ENCODE measurements around the gene KLF6. TPM values are rescaled to one million over a fixed set of nuclear protein-coding genes. Genes with fewer than 3 reads are reported as not detected.
A peak's percentile ranks its signal among the peaks of the same experiment; 100 is the strongest.

KLF6 gene
- total RNA-seq, 1 donor from 2014 or later, result 151 TPM

DNA sequence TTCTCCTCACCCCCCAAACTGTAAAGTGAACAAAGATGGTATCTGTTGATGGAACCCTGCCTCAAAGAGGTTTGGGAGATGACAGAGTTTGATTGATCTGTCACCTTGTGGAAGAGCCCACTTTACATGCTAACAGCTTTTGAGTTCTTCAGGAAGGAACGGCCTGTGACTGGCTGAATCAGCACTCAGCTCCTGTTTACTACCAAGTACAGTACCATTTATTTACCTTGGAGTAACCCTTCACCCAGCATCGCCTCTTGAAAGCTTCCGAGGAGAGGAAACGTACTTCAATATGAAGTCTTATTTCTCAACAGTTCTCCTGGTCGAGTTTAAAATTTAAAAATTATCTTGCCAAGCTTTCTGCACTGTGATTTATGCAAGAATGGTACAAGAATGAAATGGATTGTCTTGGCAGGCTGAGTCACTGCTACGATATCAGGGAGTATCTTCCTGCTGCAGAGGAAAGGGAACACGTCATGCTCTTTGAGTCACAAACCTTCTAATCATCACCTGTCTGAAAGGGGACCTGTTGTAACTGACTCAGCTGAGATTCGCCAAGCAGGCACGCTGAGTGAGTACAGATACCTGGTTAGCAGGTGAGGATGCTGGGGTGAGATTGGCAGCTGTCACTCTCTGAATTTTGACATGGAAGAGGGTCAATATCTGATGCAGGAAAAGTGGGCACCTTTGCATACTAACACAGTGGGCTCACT, 30.1 kb downstream of the KLF6 start:
- intact Hi-C loops (cut with micrococcal nuclease), result loop anchor here (10.0 kb wide), 1 partner anchor 100 kb away; no protein-coding TSS in a partner anchor
- no peak for ATAC-seq (ENCODE audit: low read depth)
- H3K27me3 Mint-ChIP-seq, result no peaks in the 10 kb centered on the region
- H3K9me3 Mint-ChIP-seq, result no peaks in the 10 kb centered on the region
- peaks cover 1% of the 10 kb centered on the region for H3K36me3 Mint-ChIP-seq (ENCODE audit: low read depth)
- peaks cover 58% of the 10 kb centered on the region for H3K4me1 Mint-ChIP-seq
- no peak overlapping the region for H3K4me3 Mint-ChIP-seq
- ChIA-PET POLR2A (interaction anchor here (0.5 to 3.1 kb wide), 3 partner anchors 16 to 30 kb away, joined by 4 to 22 read pairs (median 8); partner anchors contain the start of gene KLF6), CTCF (no interaction called here)
- no peak for DNase-seq
- peak overlapping the region; percentile 2 for H3K27ac Mint-ChIP-seq
- TF ChIP-seq, protein P1, sequence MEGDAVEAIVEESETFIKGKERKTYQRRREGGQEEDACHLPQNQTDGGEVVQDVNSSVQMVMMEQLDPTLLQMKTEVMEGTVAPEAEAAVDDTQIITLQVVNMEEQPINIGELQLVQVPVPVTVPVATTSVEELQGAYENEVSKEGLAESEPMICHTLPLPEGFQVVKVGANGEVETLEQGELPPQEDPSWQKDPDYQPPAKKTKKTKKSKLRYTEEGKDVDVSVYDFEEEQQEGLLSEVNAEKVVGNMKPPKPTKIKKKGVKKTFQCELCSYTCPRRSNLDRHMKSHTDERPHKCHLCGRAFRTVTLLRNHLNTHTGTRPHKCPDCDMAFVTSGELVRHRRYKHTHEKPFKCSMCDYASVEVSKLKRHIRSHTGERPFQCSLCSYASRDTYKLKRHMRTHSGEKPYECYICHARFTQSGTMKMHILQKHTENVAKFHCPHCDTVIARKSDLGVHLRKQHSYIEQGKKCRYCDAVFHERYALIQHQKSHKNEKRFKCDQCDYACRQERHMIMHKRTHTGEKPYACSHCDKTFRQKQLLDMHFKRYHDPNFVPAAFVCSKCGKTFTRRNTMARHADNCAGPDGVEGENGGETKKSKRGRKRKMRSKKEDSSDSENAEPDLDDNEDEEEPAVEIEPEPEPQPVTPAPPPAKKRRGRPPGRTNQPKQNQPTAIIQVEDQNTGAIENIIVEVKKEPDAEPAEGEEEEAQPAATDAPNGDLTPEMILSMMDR (IDR thresholded peaks at IDR 0.05), result no peak

- H3K36me3 Mint-ChIP-seq (ENCODE audit: low read depth), result no peaks in the 10 kb centered on the region
- no peak for DNase-seq
- peaks cover 32% of the 10 kb centered on the region for H3K4me1 Mint-ChIP-seq
- H3K27me3 Mint-ChIP-seq, result no peaks in the 10 kb centered on the region
- TF ChIP-seq, protein P1 (IDR thresholded peaks at IDR 0.05), result no peak
- H3K27ac Mint-ChIP-seq, result no peak overlapping the region
- ATAC-seq (ENCODE audit: low read depth), result no peak
- intact Hi-C loops (cut with micrococcal nuclease), result loop anchor here (10.0 kb wide), 1 partner anchor 96 kb away; no protein-coding TSS in a partner anchor
- ChIA-PET POLR2A (interaction anchor here (0.9 kb wide), 1 partner anchor 11 kb away, joined by 3 read pairs; no protein-coding TSS in a partner anchor), CTCF (no interaction called here)
- H3K9me3 Mint-ChIP-seq, result no peaks in the 10 kb centered on the region
- H3K4me3 Mint-ChIP-seq, result no peak overlapping the region
Observed at GRCh38 chr10:3750854-3751253, 34.2 kb downstream of the KLF6 start.

DNA sequence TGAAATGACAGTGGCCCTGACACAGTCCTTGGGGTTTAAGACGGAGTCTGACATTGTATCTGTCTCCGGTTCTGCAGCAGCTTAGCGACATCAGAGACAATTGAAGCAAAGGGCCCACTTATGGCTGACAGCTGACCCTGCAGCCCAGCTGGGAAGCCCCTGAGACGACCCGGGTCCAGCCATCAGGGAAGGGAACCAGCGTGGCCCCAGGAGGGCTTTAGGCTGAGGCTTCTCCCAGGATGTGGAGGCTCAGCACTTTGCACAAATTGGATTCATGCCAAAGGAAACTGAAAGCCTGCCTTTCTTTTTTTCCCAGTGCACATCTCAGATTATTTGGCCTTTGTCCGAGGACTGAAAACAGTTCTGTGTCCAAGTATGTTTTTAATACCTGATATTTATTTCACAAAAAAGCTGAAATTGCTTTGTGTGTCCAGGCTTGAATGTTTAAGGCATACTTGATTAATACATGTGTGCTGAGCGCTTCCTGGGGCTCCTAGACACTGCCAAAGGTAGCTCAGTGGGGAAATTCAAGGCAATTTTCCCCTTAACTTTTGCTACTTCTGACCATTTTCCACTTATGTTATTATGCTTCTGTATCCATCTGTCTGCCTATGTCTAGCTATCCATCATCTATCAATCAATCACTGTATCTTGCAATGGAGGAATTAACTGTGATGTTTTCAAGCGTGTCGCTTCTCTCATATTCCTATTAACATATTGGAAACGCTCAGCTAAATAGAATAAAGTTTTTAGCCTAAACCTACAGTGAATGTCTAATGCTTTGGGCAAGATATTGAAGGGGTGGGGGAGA, 34.8 kb downstream of the KLF6 start:
- Mint-ChIP-seq H3K27me3 (no peaks in the 10 kb centered on the region), H3K4me3 (peak overlapping the region; percentile 69), H3K27ac (peak overlapping the region; percentile 26), H3K36me3 (ENCODE audit: low read depth) (no peaks in the 10 kb centered on the region), H3K9me3 (no peaks in the 10 kb centered on the region), H3K4me1 (peaks cover 27% of the 10 kb centered on the region)
- ChIA-PET CTCF (interaction anchor here (0.6 kb wide), 1 partner anchor 21 kb away, joined by 4 read pairs; no protein-coding TSS in a partner anchor), POLR2A (interaction anchor here (0.9 to 1.7 kb wide), 6 partner anchors 8 to 578 kb away, joined by 3 to 11 read pairs (median 6); partner anchors contain the start of genes KLF6 and PITRM1)
- no peak for DNase-seq
- peak; percentile 37 for ATAC-seq (ENCODE audit: low read depth)
- intact Hi-C loops (cut with micrococcal nuclease), result loop anchor here (10.0 kb wide), 1 partner anchor 95 kb away; no protein-coding TSS in a partner anchor
- TF ChIP-seq, protein P1 (IDR thresholded peaks at IDR 0.05), result no peak

- ATAC-seq (ENCODE audit: low read depth) (peak; percentile 28), DNase-seq (no peak)
- Mint-ChIP-seq H3K4me1 (peaks cover 22% of the 10 kb centered on the region), H3K27me3 (no peaks in the 10 kb centered on the region), H3K27ac (peak overlapping the region; percentile 26), H3K9me3 (no peaks in the 10 kb centered on the region), H3K4me3 (peak overlapping the region; percentile 69), H3K36me3 (ENCODE audit: low read depth) (no peaks in the 10 kb centered on the region)
- POLR2A ChIA-PET, result interaction anchor here (0.5 to 1.7 kb wide), 6 partner anchors 8 to 577 kb away, joined by 3 to 11 read pairs (median 6); partner anchors contain the start of genes KLF6 and PITRM1
- CTCF ChIA-PET, result no interaction called here
- intact Hi-C loops (cut with micrococcal nuclease), result no loop called here
- TF ChIP-seq, protein P1 (IDR thresholded peaks at IDR 0.05), result no peak
Observed at GRCh38 chr10:3749600-3749999, 35.4 kb downstream of the KLF6 start.
